BJ (cell line): ENCODE results near the gene VSX1. TPM values are rescaled to one million over a fixed set of nuclear protein-coding genes. Genes with fewer than 3 reads are reported as not detected.

Experiments used
- CTCF ChIA-PET: fragments of 350-600 bp; formaldehyde crosslinking; extraction: SDS; loops from one replicate; lab custom pipeline; 2021; ENCODE audit warnings: antibody characterized with exemption, inconsistent platforms; lab: Yijun Ruan, JAX
- POLR2A ChIA-PET: fragments of 300-600 bp; sonication (Branson Sonifier 250); formaldehyde crosslinking; extraction: SDS; loops from one replicate; lab custom pipeline; 2021; ENCODE audit warnings: antibody characterized with exemption; lab: Charles Lee
- DNase-seq: peaks from one replicate; pipeline ENCODE4 v3.0.0-alpha.2; 2011; ENCODE audit warnings: low read depth
- H3K27me3 ChIP-seq: 2 replicates; pipeline ENCODE4 v1.6.0; 2011; ENCODE audit warnings: low read length; ENCODE audit not compliant: control insufficient read depth, insufficient read depth
- H3K36me3 ChIP-seq: 2 replicates; pipeline ENCODE4 v1.5.1; 2011; ENCODE audit warnings: low read length; ENCODE audit not compliant: control insufficient read depth, insufficient read depth
- H3K4me3 ChIP-seq: 2 replicates; pipeline ENCODE4 v1.5.1; 2011; ENCODE audit warnings: low read depth, mild to moderate bottlenecking, control low read depth, low read length
- CTCF ChIP-seq: IDR thresholded peaks from 2 replicates; pipeline ENCODE4 v1.5.1; 2011; ENCODE audit warnings: low read depth, mild to moderate bottlenecking, control low read depth, inconsistent platforms, low read length, moderate library complexity; ENCODE audit not compliant: insufficient read depth
- polyA plus RNA-seq: library from polyadenylated mRNA; depleted of rRNA; stranded (reverse); fragments of >200 nt; gene quantifications from 2 replicates; pipeline ENCODE4 v1.2.3, GENCODE V29; 2011

VSX1 gene
- polyA plus RNA-seq, 1 experiment, result not detected

GRCh38 chr20:25033924-25034300 is 48.0 kb downstream of the VSX1 start:
- Histone ChIP-seq H3K27me3 (no peaks in the 10 kb centered on the region), H3K4me3 (no peak overlapping the region), H3K36me3 (no peaks in the 10 kb centered on the region)
- no peak for DNase-seq
- ChIA-PET CTCF (interaction anchor here (0.6 to 1.4 kb wide), 3 partner anchors 10 to 19 kb away, joined by 3 read pairs; no protein-coding TSS in a partner anchor), POLR2A (no interaction called here)
- no peak for TF ChIP-seq CTCF

GRCh38 chr20:25033265-25033923 is 48.5 kb downstream of the VSX1 start:
- no peak for DNase-seq
- TF ChIP-seq CTCF, result no peak
- no peaks in the 10 kb centered on the region for H3K36me3 ChIP-seq
- H3K4me3 ChIP-seq, result no peak overlapping the region
- H3K27me3 ChIP-seq, result no peaks in the 10 kb centered on the region
- CTCF ChIA-PET, result interaction anchor here (0.6 to 1.7 kb wide), 5 partner anchors 10 to 19 kb away, joined by 3 to 4 read pairs (median 3); no protein-coding TSS in a partner anchor
- POLR2A ChIA-PET, result no interaction called here

- H3K27me3 ChIP-seq, result no peaks in the 10 kb centered on the region
- no peaks in the 10 kb centered on the region for H3K36me3 ChIP-seq
- no peak overlapping the region for H3K4me3 ChIP-seq
- CTCF ChIA-PET, result interaction anchor here (1.4 to 1.7 kb wide), 3 partner anchors 12 to 18 kb away, joined by 3 to 4 read pairs (median 3); no protein-coding TSS in a partner anchor
- DNase-seq, result no peak
- no peak for TF ChIP-seq CTCF
- POLR2A ChIA-PET, result no interaction called here
These were observed 49.3 kb downstream of the VSX1 start for GRCh38 chr20:25032478-25033264.

GRCh38 chr20:25032065-25032477 is 49.9 kb downstream of the VSX1 start:
- POLR2A ChIA-PET, result no interaction called here
- TF ChIP-seq CTCF, result no peak
- no peaks in the 10 kb centered on the region for H3K27me3 ChIP-seq
- CTCF ChIA-PET, result interaction anchor here (1.3 to 1.7 kb wide), 3 partner anchors 11 to 36 kb away, joined by 3 to 4 read pairs (median 3); no protein-coding TSS in a partner anchor
- no peak for DNase-seq
- no peak overlapping the region for H3K4me3 ChIP-seq
- no peaks in the 10 kb centered on the region for H3K36me3 ChIP-seq

GRCh38 chr20:25031241-25031640 is 50.7 kb downstream of the VSX1 start:
- CTCF ChIA-PET, result interaction anchor here (1.3 to 1.7 kb wide), 2 partner anchors 10 to 35 kb away, joined by 3 to 4 read pairs; no protein-coding TSS in a partner anchor
- DNase-seq, result no peak
- POLR2A ChIA-PET, result no interaction called here
- no peaks in the 10 kb centered on the region for H3K36me3 ChIP-seq
- no peak overlapping the region for H3K4me3 ChIP-seq
- H3K27me3 ChIP-seq, result no peaks in the 10 kb centered on the region
- no peak for TF ChIP-seq CTCF
